Measurements from ENCODE around the gene IL3. TPM values are rescaled to one million over a fixed set of nuclear protein-coding genes. Genes with fewer than 3 reads are reported as not detected.

The IL3 gene
- total and polyA plus RNA-seq, 2 experiments from 2014 or later: 0.37 TPM; not detected in 1

GRCh38 chr5:132074091-132074771 lies 13.8 kb downstream of the IL3 start:
- Histone ChIP-seq H3K27ac (no peak overlapping the region), H3K4me2 (no peak overlapping the region), H2AFZ (no peak overlapping the region), H3K27me3 (no peaks in the 10 kb centered on the region), H3K36me3 (replicated peaks; ENCODE audit: insufficient read depth, low read depth) (no peaks in the 10 kb centered on the region), H3K4me3 (no peak overlapping the region), H3K4me1 (ENCODE audit: insufficient read depth) (no peaks in the 10 kb centered on the region), H3K79me2 (no peaks in the 10 kb centered on the region), H3K9me3 (ENCODE audit: low read depth) (no peaks in the 10 kb centered on the region), H4K20me1 (ENCODE audit: insufficient read depth, poor library complexity, severe bottlenecking) (no peaks in the 10 kb centered on the region), H3K9me2 (replicated peaks; ENCODE audit: insufficient read depth) (no peaks in the 10 kb centered on the region)
- no peak for DNase-seq (ENCODE audit: low spot score)
- TF ChIP-seq EZH2 (IDR thresholded peaks at IDR 0.05; ENCODE audit: borderline replicate concordance) (no peak), EZH2phosphoT487 (IDR thresholded peaks at IDR 0.05; ENCODE audit: low read depth, severe bottlenecking, unreplicated experiment) (no peak)
- TF ChIP-seq, protein P1, sequence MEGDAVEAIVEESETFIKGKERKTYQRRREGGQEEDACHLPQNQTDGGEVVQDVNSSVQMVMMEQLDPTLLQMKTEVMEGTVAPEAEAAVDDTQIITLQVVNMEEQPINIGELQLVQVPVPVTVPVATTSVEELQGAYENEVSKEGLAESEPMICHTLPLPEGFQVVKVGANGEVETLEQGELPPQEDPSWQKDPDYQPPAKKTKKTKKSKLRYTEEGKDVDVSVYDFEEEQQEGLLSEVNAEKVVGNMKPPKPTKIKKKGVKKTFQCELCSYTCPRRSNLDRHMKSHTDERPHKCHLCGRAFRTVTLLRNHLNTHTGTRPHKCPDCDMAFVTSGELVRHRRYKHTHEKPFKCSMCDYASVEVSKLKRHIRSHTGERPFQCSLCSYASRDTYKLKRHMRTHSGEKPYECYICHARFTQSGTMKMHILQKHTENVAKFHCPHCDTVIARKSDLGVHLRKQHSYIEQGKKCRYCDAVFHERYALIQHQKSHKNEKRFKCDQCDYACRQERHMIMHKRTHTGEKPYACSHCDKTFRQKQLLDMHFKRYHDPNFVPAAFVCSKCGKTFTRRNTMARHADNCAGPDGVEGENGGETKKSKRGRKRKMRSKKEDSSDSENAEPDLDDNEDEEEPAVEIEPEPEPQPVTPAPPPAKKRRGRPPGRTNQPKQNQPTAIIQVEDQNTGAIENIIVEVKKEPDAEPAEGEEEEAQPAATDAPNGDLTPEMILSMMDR (IDR thresholded peaks at IDR 0.05; ENCODE audit: poor library complexity): no peak
- 97% methylated on average over 6 of the region's 7 CpGs for WGBS (ENCODE audit: low lambda C conversion rate, missing lambda C conversion rate)

DNA sequence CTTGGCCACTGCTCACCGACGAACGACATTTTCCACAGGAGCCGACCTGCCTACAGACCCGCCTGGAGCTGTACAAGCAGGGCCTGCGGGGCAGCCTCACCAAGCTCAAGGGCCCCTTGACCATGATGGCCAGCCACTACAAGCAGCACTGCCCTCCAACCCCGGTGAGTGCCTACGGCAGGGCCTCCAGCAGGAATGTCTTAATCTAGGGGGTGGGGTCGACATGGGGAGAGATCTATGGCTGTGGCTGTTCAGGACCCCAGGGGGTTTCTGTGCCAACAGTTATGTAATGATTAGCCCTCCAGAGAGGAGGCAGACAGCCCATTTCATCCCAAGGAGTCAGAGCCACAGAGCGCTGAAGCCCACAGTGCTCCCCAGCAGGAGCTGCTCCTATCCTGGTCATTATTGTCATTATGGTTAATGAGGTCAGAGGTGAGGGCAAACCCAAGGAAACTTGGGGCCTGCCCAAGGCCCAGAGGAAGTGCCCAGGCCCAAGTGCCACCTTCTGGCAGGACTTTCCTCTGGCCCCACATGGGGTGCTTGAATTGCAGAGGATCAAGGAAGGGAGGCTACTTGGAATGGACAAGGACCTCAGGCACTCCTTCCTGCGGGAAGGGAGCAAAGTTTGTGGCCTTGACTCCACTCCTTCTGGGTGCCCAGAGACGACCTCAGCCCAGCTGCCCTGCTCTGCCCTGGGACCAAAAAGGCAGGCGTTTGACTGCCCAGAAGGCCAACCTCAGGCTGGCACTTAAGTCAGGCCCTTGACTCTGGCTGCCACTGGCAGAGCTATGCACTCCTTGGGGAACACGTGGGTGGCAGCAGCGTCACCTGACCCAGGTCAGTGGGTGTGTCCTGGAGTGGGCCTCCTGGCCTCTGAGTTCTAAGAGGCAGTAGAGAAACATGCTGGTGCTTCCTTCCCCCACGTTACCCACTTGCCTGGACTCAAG lies 14.6 kb downstream of the IL3 start:
- no peak overlapping the region for H3K27ac ChIP-seq
- no peaks in the 10 kb centered on the region for H3K4me1 ChIP-seq (ENCODE audit: insufficient read depth)
- no peaks in the 10 kb centered on the region for H3K27me3 ChIP-seq
- H2AFZ ChIP-seq: no peak overlapping the region
- 87% methylated on average over 16 of the region's 16 CpGs for WGBS (ENCODE audit: low lambda C conversion rate, missing lambda C conversion rate)
- no peak overlapping the region for H3K4me3 ChIP-seq
- no peaks in the 10 kb centered on the region for H3K9me3 ChIP-seq (ENCODE audit: low read depth)
- no peaks in the 10 kb centered on the region for H3K36me3 ChIP-seq (replicated peaks; ENCODE audit: insufficient read depth, low read depth)
- DNase-seq (ENCODE audit: low spot score): no peak
- no peaks in the 10 kb centered on the region for H3K9me2 ChIP-seq (replicated peaks; ENCODE audit: insufficient read depth)
- no peaks in the 10 kb centered on the region for H4K20me1 ChIP-seq (ENCODE audit: insufficient read depth, poor library complexity, severe bottlenecking)
- H3K4me2 ChIP-seq: no peak overlapping the region
- H3K79me2 ChIP-seq: no peaks in the 10 kb centered on the region
- TF ChIP-seq, protein P1 (IDR thresholded peaks at IDR 0.05; ENCODE audit: poor library complexity): no peak
- TF ChIP-seq EZH2 (IDR thresholded peaks at IDR 0.05; ENCODE audit: borderline replicate concordance) (no peak), EZH2phosphoT487 (IDR thresholded peaks at IDR 0.05; ENCODE audit: low read depth, severe bottlenecking, unreplicated experiment) (no peak)

GRCh38 chr5:132075719-132076077 lies 15.2 kb downstream of the IL3 start:
- H3K4me3 ChIP-seq: no peak overlapping the region
- no peak overlapping the region for H2AFZ ChIP-seq
- H3K4me2 ChIP-seq: no peak overlapping the region
- TF ChIP-seq, protein P1 (IDR thresholded peaks at IDR 0.05; ENCODE audit: poor library complexity): no peak
- TF ChIP-seq EZH2phosphoT487 (IDR thresholded peaks at IDR 0.05; ENCODE audit: low read depth, severe bottlenecking, unreplicated experiment): no peak
- TF ChIP-seq EZH2 (IDR thresholded peaks at IDR 0.05; ENCODE audit: borderline replicate concordance): no peak
- H3K36me3 ChIP-seq (replicated peaks; ENCODE audit: insufficient read depth, low read depth): no peaks in the 10 kb centered on the region
- DNase-seq (ENCODE audit: low spot score): no peak
- H3K27ac ChIP-seq: no peak overlapping the region
- H3K9me2 ChIP-seq (replicated peaks; ENCODE audit: insufficient read depth): no peaks in the 10 kb centered on the region
- H3K4me1 ChIP-seq (ENCODE audit: insufficient read depth): no peaks in the 10 kb centered on the region
- no peaks in the 10 kb centered on the region for H3K9me3 ChIP-seq (ENCODE audit: low read depth)
- no peaks in the 10 kb centered on the region for H3K27me3 ChIP-seq
- 89% methylated on average over 2 of the region's 2 CpGs for WGBS (ENCODE audit: low lambda C conversion rate, missing lambda C conversion rate)
- no peaks in the 10 kb centered on the region for H4K20me1 ChIP-seq (ENCODE audit: insufficient read depth, poor library complexity, severe bottlenecking)
- no peaks in the 10 kb centered on the region for H3K79me2 ChIP-seq

Measured in hepatocyte (in vitro differentiated cells).